ENCODE data around the gene SOX18. TPM values are rescaled to one million over a fixed set of nuclear protein-coding genes. Genes with fewer than 3 reads are reported as not detected.

SOX18 gene
- total and polyA plus RNA-seq, 2 of the 13 experiments (the other 11 are each of a cell fraction or from before 2014, with no cell fraction given), result 1.6 to 1.9 TPM

DNA sequence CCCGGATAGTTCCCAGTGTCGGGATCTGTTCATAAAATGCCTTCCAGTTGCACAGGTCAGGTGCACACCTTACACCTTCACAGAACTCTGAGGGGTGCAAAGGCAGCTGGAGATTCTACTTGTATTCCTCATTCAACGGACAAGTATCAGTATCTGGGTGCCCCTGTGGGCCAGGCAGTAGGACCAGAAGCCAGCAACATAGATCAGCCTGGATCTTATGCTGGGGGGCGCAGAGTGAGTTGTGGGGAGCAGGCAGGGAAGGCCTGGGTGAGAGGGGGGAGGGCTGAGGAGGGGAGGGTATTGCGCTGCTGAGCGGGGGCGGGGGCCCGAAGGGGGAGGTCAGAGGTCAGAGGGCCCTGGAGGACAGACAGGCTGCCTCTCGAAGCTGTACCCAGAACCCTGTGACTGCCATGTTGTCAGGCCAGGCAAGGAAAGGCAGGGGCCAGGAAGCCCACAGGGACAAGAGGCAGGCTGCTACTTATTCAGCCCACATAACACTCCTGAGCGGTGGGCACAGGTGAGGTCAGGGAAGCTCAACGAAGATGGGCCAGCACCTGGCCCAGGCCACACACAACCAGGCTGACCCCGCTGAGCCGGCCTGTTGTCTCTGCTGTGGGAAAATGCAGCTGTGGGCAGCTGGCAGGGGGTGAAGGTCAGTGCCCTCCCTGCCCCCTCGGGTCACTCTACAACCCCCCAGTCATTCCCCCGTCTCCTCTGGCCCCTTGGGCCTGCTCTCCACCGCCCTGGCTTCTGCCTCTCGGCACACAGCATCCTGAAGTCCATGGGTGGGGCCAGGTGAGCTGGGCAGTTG lies 31.6 kb upstream of the SOX18 start (continued):
- TF ChIP-seq, protein P1, sequence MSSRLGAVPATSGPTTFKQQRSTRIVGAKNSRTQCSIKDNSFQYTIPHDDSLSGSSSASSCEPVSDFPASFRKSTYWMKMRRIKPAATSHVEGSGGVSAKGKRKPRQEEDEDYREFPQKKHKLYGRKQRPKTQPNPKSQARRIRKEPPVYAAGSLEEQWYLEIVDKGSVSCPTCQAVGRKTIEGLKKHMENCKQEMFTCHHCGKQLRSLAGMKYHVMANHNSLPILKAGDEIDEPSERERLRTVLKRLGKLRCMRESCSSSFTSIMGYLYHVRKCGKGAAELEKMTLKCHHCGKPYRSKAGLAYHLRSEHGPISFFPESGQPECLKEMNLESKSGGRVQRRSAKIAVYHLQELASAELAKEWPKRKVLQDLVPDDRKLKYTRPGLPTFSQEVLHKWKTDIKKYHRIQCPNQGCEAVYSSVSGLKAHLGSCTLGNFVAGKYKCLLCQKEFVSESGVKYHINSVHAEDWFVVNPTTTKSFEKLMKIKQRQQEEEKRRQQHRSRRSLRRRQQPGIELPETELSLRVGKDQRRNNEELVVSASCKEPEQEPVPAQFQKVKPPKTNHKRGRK (CRISPR knock-in tag; IDR thresholded peaks at IDR 0.05), result no peak
- peak; percentile 62; the same call in 1 of the 2 replicates for TF ChIP-seq MTF2 (CRISPR knock-in tag; IDR thresholded peaks at IDR 0.05; ENCODE audit: borderline replicate concordance)
- TF ChIP-seq, protein P2, sequence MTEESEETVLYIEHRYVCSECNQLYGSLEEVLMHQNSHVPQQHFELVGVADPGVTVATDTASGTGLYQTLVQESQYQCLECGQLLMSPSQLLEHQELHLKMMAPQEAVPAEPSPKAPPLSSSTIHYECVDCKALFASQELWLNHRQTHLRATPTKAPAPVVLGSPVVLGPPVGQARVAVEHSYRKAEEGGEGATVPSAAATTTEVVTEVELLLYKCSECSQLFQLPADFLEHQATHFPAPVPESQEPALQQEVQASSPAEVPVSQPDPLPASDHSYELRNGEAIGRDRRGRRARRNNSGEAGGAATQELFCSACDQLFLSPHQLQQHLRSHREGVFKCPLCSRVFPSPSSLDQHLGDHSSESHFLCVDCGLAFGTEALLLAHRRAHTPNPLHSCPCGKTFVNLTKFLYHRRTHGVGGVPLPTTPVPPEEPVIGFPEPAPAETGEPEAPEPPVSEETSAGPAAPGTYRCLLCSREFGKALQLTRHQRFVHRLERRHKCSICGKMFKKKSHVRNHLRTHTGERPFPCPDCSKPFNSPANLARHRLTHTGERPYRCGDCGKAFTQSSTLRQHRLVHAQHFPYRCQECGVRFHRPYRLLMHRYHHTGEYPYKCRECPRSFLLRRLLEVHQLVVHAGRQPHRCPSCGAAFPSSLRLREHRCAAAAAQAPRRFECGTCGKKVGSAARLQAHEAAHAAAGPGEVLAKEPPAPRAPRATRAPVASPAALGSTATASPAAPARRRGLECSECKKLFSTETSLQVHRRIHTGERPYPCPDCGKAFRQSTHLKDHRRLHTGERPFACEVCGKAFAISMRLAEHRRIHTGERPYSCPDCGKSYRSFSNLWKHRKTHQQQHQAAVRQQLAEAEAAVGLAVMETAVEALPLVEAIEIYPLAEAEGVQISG (CRISPR knock-in tag; IDR thresholded peaks at IDR 0.05), result 0 out of 2 replicates have a peak, but pooled peaks have one; percentile 15
- TF ChIP-seq, protein P3, sequence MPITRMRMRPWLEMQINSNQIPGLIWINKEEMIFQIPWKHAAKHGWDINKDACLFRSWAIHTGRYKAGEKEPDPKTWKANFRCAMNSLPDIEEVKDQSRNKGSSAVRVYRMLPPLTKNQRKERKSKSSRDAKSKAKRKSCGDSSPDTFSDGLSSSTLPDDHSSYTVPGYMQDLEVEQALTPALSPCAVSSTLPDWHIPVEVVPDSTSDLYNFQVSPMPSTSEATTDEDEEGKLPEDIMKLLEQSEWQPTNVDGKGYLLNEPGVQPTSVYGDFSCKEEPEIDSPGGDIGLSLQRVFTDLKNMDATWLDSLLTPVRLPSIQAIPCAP (CRISPR knock-in tag; IDR thresholded peaks at IDR 0.05; ENCODE audit: low read depth), result no peak
- TF ChIP-seq ZNF703 (CRISPR knock-in tag; IDR thresholded peaks at IDR 0.05; ENCODE audit: borderline replicate concordance), result no peak
- TF ChIP-seq, protein P4, sequence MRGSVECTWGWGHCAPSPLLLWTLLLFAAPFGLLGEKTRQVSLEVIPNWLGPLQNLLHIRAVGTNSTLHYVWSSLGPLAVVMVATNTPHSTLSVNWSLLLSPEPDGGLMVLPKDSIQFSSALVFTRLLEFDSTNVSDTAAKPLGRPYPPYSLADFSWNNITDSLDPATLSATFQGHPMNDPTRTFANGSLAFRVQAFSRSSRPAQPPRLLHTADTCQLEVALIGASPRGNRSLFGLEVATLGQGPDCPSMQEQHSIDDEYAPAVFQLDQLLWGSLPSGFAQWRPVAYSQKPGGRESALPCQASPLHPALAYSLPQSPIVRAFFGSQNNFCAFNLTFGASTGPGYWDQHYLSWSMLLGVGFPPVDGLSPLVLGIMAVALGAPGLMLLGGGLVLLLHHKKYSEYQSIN (CRISPR knock-in tag; IDR thresholded peaks at IDR 0.05; ENCODE audit: borderline replicate concordance), result no peak
- no peak for TF ChIP-seq ZNF780A (CRISPR knock-in tag; IDR thresholded peaks at IDR 0.05)
- TF ChIP-seq ZNF230 (CRISPR knock-in tag; IDR thresholded peaks at IDR 0.05), result no peak
- peak; percentile 79; the same call in 1 of the 2 replicates for TF ChIP-seq ZNF776 (CRISPR knock-in tag; IDR thresholded peaks at IDR 0.05)
- no peak; the same call in 1 of the 2 replicates for TF ChIP-seq ZNF431 (CRISPR knock-in tag; IDR thresholded peaks at IDR 0.05; ENCODE audit: borderline replicate concordance, low read depth)
- TF ChIP-seq, protein P5, sequence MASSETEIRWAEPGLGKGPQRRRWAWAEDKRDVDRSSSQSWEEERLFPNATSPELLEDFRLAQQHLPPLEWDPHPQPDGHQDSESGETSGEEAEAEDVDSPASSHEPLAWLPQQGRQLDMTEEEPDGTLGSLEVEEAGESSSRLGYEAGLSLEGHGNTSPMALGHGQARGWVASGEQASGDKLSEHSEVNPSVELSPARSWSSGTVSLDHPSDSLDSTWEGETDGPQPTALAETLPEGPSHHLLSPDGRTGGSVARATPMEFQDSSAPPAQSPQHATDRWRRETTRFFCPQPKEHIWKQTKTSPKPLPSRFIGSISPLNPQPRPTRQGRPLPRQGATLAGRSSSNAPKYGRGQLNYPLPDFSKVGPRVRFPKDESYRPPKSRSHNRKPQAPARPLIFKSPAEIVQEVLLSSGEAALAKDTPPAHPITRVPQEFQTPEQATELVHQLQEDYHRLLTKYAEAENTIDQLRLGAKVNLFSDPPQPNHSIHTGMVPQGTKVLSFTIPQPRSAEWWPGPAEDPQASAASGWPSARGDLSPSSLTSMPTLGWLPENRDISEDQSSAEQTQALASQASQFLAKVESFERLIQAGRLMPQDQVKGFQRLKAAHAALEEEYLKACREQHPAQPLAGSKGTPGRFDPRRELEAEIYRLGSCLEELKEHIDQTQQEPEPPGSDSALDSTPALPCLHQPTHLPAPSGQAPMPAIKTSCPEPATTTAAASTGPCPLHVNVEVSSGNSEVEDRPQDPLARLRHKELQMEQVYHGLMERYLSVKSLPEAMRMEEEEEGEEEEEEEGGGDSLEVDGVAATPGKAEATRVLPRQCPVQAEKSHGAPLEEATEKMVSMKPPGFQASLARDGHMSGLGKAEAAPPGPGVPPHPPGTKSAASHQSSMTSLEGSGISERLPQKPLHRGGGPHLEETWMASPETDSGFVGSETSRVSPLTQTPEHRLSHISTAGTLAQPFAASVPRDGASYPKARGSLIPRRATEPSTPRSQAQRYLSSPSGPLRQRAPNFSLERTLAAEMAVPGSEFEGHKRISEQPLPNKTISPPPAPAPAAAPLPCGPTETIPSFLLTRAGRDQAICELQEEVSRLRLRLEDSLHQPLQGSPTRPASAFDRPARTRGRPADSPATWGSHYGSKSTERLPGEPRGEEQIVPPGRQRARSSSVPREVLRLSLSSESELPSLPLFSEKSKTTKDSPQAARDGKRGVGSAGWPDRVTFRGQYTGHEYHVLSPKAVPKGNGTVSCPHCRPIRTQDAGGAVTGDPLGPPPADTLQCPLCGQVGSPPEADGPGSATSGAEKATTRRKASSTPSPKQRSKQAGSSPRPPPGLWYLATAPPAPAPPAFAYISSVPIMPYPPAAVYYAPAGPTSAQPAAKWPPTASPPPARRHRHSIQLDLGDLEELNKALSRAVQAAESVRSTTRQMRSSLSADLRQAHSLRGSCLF (CRISPR knock-in tag; IDR thresholded peaks at IDR 0.05; ENCODE audit: borderline replicate concordance), result no peak
- TF ChIP-seq, protein P6, sequence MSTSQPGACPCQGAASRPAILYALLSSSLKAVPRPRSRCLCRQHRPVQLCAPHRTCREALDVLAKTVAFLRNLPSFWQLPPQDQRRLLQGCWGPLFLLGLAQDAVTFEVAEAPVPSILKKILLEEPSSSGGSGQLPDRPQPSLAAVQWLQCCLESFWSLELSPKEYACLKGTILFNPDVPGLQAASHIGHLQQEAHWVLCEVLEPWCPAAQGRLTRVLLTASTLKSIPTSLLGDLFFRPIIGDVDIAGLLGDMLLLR (CRISPR knock-in tag; IDR thresholded peaks at IDR 0.05), result peak; percentile 37; the same call in 1 of the 2 replicates
- no peak for TF ChIP-seq EZH2 (conservative IDR thresholded peaks at IDR 0.05; ENCODE audit: low read depth, low read length)
- peak; percentile 64 for TF ChIP-seq AGO1 (IDR thresholded peaks at IDR 0.05; ENCODE audit: low read depth, low read length, poor library complexity, severe bottlenecking)
- TF ChIP-seq ETV5 (CRISPR knock-in tag; IDR thresholded peaks at IDR 0.05; ENCODE audit: borderline replicate concordance), result no peak

All from HepG2 (cell line).